ENCODE data around the gene LINC00237.

LINC00237 gene

DNA sequence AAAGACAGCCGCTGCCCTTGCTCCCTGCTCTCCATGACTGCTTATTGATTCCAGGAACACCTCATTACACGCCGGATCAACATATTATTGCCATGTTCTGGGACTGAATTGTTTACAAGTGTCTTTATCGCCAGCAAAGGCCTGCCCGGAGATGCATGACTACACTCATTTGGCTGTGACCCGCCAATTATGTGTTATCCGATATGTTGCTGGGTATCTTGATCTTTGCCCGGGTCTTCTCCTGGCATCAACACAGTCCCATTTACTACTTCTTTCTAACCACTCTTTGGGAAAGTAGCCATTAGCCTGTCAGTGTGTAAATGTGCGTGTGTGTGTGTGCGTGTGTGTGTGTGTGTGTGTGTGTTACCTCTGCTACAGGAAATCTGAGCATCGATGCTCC lies 15.4 kb downstream of the LINC00237 start:
- DNase-seq (ENCODE audit: extremely low spot score): no peak
- TF ChIP-seq ARNT (IDR thresholded peaks at IDR 0.05) (no peak), L3MBTL2 (conservative IDR thresholded peaks at IDR 0.05) (no peak), TARDBP (IDR thresholded peaks at IDR 0.05) (no peak), BHLHE40 (IDR thresholded peaks at IDR 0.05; ENCODE audit: borderline replicate concordance) (no peak), NFRKB (IDR thresholded peaks at IDR 0.05) (no peak), CTBP1 (IDR thresholded peaks at IDR 0.05; ENCODE audit: borderline replicate concordance) (no peak), FOXA1 (IDR thresholded peaks at IDR 0.05) (no peak), ELF4 (IDR thresholded peaks at IDR 0.05) (no peak), SUZ12 (IDR thresholded peaks at IDR 0.05) (no peak), LEF1 (IDR thresholded peaks at IDR 0.05; ENCODE audit: borderline replicate concordance) (no peak), FOXK2 (IDR thresholded peaks at IDR 0.05) (no peak)
- ChIA-PET POLR2A (no interaction called here), CTCF (no interaction called here)

DNA sequence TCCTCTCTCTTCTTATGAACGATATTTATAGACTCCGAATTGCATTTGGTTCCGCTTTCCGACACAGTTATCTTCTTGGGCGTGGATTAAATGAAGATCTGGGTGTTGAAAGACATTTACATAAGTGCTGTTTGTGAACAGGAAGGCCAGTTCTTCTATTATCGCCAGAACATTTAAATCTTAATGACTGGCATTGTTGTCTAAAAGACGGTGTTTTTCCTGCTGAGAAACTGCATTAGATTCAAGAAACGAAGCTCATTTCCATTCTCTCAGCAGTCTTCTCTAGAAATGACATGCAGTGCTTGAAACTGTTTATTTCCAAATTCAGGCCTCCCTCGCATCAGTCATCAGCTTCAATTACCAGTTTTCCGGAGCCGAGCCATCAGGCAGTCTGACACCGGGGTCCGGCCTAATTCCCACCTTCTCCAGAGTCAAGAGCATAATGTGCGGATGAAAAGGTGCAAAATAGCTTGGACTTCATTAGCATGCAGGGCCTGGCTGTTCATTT lies 16.0 kb downstream of the LINC00237 start:
- DNase-seq (ENCODE audit: extremely low spot score): no peak
- CTCF ChIA-PET: interaction anchor here (0.7 kb wide), 1 partner anchor 41 kb away, joined by 3 read pairs; no protein-coding TSS in a partner anchor
- POLR2A ChIA-PET: no interaction called here
- no peak for TF ChIP-seq ARNT (IDR thresholded peaks at IDR 0.05)
- TF ChIP-seq FOXK2 (IDR thresholded peaks at IDR 0.05): no peak
- no peak for TF ChIP-seq SUZ12 (IDR thresholded peaks at IDR 0.05)
- no peak for TF ChIP-seq LEF1 (IDR thresholded peaks at IDR 0.05; ENCODE audit: borderline replicate concordance)
- no peak for TF ChIP-seq FOXM1 (IDR thresholded peaks at IDR 0.05; ENCODE audit: borderline replicate concordance)
- no peak for TF ChIP-seq HDGF (IDR thresholded peaks at IDR 0.05; ENCODE audit: borderline replicate concordance)
- TF ChIP-seq NFRKB (IDR thresholded peaks at IDR 0.05): no peak
- no peak for TF ChIP-seq ZNF384 (IDR thresholded peaks at IDR 0.05)
- TF ChIP-seq, protein P1, sequence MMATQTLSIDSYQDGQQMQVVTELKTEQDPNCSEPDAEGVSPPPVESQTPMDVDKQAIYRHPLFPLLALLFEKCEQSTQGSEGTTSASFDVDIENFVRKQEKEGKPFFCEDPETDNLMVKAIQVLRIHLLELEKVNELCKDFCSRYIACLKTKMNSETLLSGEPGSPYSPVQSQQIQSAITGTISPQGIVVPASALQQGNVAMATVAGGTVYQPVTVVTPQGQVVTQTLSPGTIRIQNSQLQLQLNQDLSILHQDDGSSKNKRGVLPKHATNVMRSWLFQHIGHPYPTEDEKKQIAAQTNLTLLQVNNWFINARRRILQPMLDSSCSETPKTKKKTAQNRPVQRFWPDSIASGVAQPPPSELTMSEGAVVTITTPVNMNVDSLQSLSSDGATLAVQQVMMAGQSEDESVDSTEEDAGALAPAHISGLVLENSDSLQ (IDR thresholded peaks at IDR 0.05): no peak
- no peak for TF ChIP-seq SP1 (IDR thresholded peaks at IDR 0.05)
- no peak for TF ChIP-seq TARDBP (IDR thresholded peaks at IDR 0.05)
- no peak for TF ChIP-seq FOXA1 (IDR thresholded peaks at IDR 0.05)
- no peak for TF ChIP-seq BHLHE40 (IDR thresholded peaks at IDR 0.05; ENCODE audit: borderline replicate concordance)
- no peak for TF ChIP-seq ELF4 (IDR thresholded peaks at IDR 0.05)
- TF ChIP-seq CTBP1 (IDR thresholded peaks at IDR 0.05; ENCODE audit: borderline replicate concordance): no peak
- no peak for TF ChIP-seq L3MBTL2 (conservative IDR thresholded peaks at IDR 0.05)

DNA sequence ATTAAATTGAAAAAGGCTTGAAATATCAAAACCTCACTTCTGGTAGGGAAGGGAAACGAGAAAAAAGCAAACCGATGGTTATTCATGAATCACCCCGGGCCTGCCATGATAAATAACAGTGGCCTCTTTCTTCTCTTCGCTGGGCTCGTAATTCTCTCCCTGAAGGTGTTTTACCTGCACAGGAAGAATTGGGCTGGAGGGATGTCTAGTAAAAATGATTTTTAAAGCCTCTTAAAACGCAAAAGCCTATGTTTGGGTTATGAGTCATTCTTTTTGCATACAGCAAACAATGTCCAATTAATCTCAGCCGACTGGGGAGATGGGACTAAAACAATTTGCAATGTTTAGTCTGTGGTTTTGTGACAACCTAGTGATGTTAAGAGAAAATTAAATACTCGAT lies 16.8 kb downstream of the LINC00237 start:
- TF ChIP-seq NFRKB (IDR thresholded peaks at IDR 0.05) (no peak), ZNF384 (IDR thresholded peaks at IDR 0.05) (no peak), ELF4 (IDR thresholded peaks at IDR 0.05) (no peak), FOXA1 (IDR thresholded peaks at IDR 0.05) (no peak), SP1 (IDR thresholded peaks at IDR 0.05) (no peak), SUZ12 (IDR thresholded peaks at IDR 0.05) (no peak), ARNT (IDR thresholded peaks at IDR 0.05) (no peak)
- ChIA-PET CTCF (no interaction called here), POLR2A (no interaction called here)
- no peak for DNase-seq (ENCODE audit: extremely low spot score)

DNA sequence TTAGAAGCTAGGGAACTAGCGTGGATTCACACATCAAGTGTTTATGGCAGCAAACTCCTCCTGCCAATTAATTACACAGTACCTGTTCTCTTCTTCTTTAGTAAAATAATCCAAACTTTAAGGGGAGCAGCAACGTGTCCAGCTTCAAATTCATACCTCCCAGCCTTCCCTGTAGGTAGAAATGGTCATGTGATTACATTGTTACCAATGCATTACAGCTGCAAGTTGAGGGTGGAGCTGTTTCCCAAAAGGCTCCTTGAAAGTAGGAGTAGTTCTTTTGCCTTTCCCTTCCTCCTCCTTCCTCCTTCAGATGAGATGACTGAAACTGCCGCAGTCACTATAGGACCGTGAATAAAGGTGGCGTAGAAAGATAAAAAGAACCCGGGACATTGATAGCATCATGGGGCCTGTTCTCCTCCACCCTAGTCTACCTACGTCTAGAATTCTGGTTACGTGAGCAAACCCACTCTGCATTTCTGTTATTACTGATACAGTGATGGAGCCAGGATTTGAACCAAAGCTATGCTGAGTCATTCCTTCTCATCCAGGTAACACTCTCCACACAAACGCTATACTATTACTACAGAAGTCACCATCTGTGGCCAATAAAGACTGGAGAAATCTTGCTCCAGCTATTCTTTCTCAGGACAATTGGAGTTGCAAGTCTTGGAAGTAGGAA lies 18.2 kb downstream of the LINC00237 start:
- ChIA-PET POLR2A (no interaction called here), CTCF (no interaction called here)
- TF ChIP-seq BHLHE40 (IDR thresholded peaks at IDR 0.05; ENCODE audit: borderline replicate concordance) (no peak), TARDBP (IDR thresholded peaks at IDR 0.05) (no peak), FOXA1 (IDR thresholded peaks at IDR 0.05) (no peak), ELF4 (IDR thresholded peaks at IDR 0.05) (no peak), NFRKB (IDR thresholded peaks at IDR 0.05) (no peak), ZNF384 (IDR thresholded peaks at IDR 0.05) (no peak), FOXM1 (IDR thresholded peaks at IDR 0.05; ENCODE audit: borderline replicate concordance) (no peak), ARNT (IDR thresholded peaks at IDR 0.05) (no peak), HDGF (IDR thresholded peaks at IDR 0.05; ENCODE audit: borderline replicate concordance) (no peak), FOXK2 (IDR thresholded peaks at IDR 0.05) (no peak), LEF1 (IDR thresholded peaks at IDR 0.05; ENCODE audit: borderline replicate concordance) (no peak), CTBP1 (IDR thresholded peaks at IDR 0.05; ENCODE audit: borderline replicate concordance) (no peak), L3MBTL2 (conservative IDR thresholded peaks at IDR 0.05) (no peak), SUZ12 (IDR thresholded peaks at IDR 0.05) (no peak)
- TF ChIP-seq, protein P1 (IDR thresholded peaks at IDR 0.05): no peak
- no peak for DNase-seq (ENCODE audit: extremely low spot score)

DNA sequence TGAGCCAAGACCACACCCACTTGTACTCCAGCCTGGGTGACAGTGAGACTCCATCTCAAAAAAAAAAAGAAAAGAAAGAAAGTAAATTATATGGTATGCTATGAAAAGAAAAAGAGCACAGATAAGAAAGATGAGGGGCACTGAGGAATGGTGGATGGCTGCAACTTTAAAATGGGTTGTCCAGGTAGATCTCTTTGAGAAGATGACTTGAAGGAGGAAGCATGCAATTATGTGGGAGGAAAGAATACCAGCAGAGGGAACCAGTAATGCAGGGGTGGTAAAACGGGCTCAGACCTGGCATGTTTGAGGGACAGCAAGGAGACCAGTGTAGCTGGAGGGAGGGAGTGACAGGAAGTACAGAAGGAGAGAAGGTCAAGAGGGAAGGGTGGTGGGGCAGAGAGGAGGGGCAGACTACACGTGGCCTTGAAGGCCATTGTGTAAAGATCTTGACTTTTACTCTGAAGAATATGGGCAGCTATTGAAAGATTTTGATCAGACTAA lies 22.3 kb downstream of the LINC00237 start:
- DNase-seq (ENCODE audit: extremely low spot score): no peak
- TF ChIP-seq L3MBTL2 (conservative IDR thresholded peaks at IDR 0.05) (no peak), TARDBP (IDR thresholded peaks at IDR 0.05) (no peak), ZNF384 (IDR thresholded peaks at IDR 0.05) (no peak), FOXM1 (IDR thresholded peaks at IDR 0.05; ENCODE audit: borderline replicate concordance) (no peak), FOXK2 (IDR thresholded peaks at IDR 0.05) (no peak), NFRKB (IDR thresholded peaks at IDR 0.05) (no peak), HDGF (IDR thresholded peaks at IDR 0.05; ENCODE audit: borderline replicate concordance) (no peak), CTBP1 (IDR thresholded peaks at IDR 0.05; ENCODE audit: borderline replicate concordance) (no peak), ARNT (IDR thresholded peaks at IDR 0.05) (no peak), SUZ12 (IDR thresholded peaks at IDR 0.05) (no peak), BHLHE40 (IDR thresholded peaks at IDR 0.05; ENCODE audit: borderline replicate concordance) (no peak), LEF1 (IDR thresholded peaks at IDR 0.05; ENCODE audit: borderline replicate concordance) (no peak), SP1 (IDR thresholded peaks at IDR 0.05) (no peak), FOXA1 (IDR thresholded peaks at IDR 0.05) (no peak), ELF4 (IDR thresholded peaks at IDR 0.05) (no peak)
- TF ChIP-seq, protein P1 (IDR thresholded peaks at IDR 0.05): no peak
- CTCF ChIA-PET: no interaction called here
- POLR2A ChIA-PET: no interaction called here

All from HEK293T (cell line).